Activated CD4-positive, alpha-beta T cell treated with anti-CD3 and anti-CD28 coated beads for 48 hours (primary cell): ENCODE data around the gene KLHL40.
"Not testable (repeated sequence)": the region's sequence is repeated elsewhere in the genome, so short reads cannot be mapped to it uniquely, and the experiment has no call there.

Source experiments
- DNase-seq: peaks from one replicate; pipeline ENCODE4 v3.0.0-alpha.2; 2020

KLHL40 gene

DNA sequence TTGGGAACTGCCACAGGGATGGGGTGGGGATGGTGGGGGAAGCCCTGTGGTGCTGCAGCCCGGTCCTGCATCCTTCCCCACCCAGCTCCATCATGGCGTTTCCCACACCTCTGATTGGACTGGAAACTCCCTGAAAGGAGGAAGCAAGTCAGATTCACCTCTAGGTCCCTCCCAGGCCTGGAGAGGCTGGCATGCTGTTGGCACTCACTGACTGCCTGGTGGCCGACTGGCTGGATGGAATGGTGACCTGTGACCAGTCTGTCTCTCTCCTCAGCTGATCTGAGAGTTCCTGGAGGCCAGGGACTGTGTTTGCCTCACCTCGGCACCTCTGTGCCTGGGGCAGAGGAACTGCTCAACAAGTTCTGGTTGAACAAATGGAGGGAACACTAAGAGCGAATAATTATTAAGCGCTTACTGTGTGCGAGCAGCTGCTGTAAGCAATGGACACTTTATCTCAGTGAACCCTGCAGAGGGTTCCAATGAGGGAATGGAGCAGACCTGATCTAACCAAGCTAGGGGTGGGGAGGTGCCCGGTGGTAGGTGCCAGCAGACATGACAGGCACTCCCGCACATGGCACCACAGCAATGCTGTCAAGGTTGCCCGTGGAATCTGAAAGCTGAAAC lies 20.7 kb downstream of the KLHL40 start:
- no peak for DNase-seq

DNA sequence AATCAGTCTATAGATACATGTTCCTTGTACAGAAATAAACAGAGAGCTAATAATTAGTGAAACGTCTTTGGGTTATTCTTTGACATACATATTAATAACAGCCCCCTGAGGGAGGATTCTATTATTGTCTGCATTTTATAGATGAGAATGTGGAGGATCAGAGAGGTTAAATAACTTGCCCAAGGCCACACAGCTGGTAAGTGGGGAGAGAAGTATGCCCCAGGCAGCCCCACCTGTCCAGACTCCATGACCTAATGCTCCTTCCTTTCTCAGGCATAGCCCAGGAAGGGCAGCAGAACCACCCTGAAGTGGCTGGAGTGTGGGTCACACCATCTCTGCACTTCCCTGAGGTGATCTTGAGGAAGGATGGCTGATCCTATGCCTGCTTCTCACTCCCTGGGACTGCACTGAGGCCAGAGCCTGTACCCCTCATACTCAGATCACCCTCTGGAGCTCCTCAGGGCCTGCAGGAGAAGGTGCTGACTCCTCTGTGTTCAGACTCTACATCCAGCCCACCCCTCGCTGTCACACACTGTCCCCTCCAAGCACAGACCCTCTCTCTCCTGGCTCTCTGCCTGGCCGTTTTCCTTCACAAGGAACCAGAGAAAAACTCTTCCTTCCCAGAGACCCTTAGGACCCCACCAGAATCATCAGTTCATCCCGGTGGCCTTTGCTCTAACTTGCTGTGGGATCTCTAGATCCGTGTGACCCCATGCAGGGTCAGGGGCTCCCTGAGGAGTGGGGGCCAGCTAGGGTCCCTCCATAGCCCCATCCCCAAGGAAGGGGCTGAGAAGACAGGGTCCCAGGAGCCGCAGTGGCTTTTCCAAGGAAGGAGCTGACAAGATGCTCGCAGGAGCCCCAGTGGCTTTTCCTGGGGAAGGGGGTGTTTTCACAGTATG lies 21.6 kb downstream of the KLHL40 start:
- DNase-seq: no peak

- DNase-seq: no peak
Observed at GRCh38 chr3:42707620-42708355, 22.5 kb downstream of the KLHL40 start.

DNA sequence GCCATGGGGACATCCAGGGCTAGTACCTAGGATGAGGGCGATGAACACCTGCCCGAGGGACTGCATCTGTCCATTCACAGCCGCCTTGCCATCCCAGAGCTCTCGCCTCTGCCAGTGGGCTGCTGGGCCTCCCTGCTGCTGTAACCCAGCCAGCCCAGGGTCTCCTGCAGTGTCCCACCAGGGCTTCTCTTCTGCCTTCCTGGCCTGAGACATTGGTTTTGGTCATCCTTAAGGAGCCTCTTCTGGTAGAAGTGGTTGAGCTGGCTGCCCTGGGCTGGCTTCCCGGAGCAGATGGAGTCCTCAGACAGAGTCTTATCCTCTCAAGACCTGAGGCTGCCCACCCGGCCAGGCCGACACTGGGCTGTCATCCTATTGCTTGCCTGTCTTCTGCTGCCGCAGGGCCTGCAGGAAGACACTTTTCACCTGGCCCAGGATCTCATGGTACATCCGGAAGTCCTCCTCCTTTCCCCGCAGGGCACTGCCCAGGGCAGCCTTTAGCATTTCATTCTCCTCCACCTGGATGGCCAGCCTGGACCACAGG lies 23.3 kb downstream of the KLHL40 start:
- no peak for DNase-seq

DNA sequence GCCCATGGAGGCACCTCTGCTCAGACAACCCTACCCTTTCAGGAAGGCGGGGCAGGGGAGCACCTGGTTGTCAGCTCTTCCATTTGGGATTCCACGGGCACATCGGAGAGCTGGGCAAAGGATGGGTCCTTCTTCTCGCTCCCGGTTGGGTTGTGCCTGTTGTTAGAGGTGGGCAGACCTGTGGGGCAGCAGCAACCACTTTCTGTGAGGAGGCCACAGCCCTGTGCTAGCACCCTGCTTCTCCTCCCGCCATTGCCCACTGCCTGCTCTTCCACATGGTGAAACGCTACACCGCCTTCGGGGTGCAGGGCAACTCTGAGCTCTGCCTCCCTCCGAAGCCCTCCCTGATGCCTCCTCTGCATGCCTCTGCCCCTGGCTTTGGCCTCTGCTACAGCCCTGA lies 24.3 kb downstream of the KLHL40 start:
- DNase-seq: no peak

DNA sequence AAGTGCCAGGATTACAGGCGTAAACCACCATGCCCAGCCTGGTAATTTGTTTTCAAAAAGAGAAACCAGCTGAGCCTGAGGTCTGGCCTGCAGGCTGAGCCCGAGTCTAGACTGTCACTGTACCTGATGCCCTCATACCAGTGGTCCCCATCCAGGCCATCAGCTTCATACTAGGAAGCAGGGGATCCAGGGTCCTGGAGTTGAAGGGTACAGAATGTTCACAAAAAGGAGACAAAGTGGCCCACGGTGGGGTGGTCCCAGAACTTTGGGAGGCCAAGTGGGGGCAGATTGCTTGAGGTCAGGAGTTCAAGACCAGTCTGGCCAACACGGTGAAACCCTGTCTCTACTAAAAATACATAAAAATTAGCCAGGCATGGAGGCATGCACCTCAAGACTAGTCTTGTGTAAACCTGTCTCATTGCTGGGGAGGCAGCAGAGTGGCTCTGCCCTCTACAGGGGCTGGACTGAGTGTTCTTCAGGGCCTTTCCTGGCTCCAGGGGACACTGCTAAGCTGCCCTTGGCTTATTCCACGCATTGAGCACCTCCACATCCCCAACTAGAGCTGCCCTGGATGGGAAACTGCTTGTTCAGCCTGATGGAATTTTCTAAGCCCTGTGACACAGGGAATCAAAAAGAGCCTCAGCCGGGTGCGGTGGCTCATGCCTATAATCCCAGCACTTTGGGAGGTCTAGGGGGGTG lies 25.1 kb downstream of the KLHL40 start:
- no peak for DNase-seq

DNA sequence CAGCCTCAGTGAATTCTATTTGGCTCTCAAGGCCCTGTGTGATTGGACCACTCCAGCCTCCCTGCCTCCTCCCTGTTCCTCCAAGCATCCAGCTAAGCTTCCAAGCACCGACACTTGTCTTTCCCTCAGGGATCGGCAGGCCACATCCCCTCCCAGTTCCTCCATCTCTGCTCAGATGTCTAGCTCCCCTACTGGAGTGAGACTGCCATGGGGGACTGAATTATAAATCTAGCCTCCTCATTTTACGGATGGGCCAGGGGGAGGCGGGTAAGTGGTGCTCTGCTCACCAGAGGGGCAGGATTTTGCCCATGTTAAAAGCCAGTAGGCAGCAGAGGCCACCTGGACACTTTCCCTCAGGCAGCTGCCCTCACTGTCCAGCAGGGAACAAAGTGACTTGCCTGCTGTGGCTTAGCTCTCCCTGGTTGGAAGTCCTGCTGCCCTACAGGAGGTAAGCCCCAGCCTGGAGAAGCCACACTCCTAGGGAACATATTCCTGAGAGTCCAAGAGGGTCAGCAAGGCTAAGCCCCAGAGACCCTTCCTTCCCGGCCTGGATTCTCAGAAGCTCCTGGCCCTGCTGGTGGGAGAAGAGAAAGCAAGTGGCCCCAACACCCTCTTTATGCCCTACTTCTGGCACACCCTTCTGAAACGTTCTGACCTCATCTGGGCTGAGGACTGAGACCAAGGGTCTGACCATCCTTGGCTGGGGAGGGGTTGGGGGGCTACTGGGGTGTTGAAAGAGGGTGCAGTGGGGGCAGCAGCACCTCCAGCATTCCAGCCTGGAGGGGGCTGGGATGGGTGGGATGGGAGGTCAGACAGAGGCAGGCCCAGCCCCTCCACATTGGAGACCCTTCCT lies 26.4 kb downstream of the KLHL40 start:
- DNase-seq: no peak

DNA sequence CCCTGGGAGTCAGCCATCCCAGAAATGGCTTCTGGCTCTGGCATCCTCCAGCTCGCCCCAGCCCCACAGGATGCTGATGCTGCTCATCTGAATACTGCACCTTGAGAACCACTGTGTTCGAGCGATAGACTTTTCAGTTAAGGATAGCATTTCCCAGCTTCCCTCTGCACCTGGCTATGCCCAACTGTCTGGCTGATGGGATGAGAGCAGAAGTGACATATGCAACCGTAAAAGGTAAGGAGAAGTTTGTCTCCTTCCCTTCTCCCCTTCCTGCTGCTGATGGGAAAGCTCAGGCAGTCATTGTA lies 27.0 kb downstream of the KLHL40 start:
- DNase-seq: no peak

GRCh38 chr3:42712688-42713372 lies 27.5 kb downstream of the KLHL40 start:
- DNase-seq: no peak

DNA sequence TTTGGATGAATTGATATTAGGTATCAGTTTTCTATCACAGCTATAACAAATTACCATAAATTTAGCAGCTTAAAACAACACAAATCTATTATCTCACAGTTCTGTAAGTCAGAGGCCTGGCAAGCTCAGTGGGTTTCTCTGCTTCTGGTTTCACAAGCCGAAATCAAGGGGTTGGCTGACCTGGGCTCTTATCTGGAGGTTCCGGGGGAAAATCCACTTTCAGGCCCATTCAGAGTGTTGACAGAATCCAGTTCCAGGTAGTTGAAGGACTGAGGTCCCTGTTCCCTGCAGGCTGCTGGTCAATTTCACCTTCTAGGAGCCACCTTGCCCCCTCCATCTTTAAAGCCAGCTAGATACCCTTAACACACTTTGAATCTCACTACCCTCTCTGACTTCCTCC lies 28.4 kb downstream of the KLHL40 start:
- no peak for DNase-seq

DNA sequence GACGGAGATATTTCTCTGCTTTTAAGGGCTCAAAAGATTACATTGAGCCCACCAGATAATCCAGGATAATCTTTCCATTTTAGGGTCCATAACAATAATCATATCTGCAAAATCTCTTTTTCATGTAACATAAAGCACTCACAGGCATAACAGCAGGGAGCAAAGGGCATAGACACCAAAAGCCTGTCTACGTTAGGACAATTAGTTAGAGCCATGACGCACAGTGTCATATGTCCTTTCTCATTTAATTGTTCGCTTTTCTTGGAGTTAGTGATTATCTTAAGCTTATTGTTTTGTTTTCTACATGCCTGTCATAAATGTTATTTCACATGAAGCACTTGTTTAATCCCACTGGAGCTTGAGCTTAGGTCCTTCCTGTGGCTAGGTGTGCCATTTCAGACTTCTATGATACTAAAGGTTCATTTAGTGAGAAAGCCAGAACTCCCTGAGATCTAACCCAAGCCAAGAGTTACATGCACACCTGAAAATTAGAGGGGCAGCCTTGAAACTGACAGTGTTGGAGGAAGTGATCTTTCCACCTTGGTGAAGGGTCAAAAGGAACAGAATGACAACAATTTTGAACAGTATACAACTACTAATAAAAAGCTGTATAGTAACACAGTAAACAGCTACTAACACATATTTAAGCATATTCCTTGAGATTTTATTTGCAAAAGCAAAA lies 29.0 kb downstream of the KLHL40 start:
- no peak for DNase-seq

- DNase-seq: no peak
Observed at GRCh38 chr3:42717306-42717705, 32.0 kb downstream of the KLHL40 start.

GRCh38 chr3:42718338-42718737 lies 33.0 kb downstream of the KLHL40 start:
- DNase-seq: no peak

GRCh38 chr3:42719002-42719401 lies 33.7 kb downstream of the KLHL40 start:
- DNase-seq: no peak

- no peak for DNase-seq
Observed at GRCh38 chr3:42720126-42720525, 34.8 kb downstream of the KLHL40 start.

GRCh38 chr3:42721690-42722089 lies 36.4 kb downstream of the KLHL40 start:
- DNase-seq: no peak

DNA sequence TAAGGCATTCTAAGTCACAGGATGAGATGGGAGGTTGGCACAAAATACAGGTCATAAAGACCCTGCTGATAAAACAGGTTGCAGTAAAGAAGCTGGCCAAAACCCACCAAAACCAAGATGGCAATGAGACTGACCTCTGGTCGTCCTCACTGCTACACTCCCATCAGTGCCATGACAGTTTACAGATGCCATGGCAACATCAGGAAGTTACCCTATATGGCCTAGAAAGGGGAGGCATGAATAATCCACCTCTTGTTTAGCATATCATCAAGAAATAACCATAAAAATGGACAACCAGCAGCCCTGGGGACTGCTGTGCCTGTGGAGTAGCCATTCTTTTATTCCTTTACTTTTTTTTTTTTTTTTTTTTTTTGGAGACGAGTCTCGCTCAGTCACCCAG lies 37.1 kb downstream of the KLHL40 start:
- not testable (repeated sequence) for DNase-seq

- DNase-seq: no peak
Observed at GRCh38 chr3:42723219-42723618, 37.9 kb downstream of the KLHL40 start.

GRCh38 chr3:42725454-42725853 lies 40.1 kb downstream of the KLHL40 start:
- DNase-seq: no peak

- DNase-seq: no peak
Observed at GRCh38 chr3:42728056-42728455, 42.7 kb downstream of the KLHL40 start.
